GM10248 (cell line): ENCODE results near the gene JAG1.
A peak's percentile ranks its signal among the peaks of the same experiment; 100 is the strongest.

Experiments
- CTCF ChIA-PET: fragments of 300-600 bp; sonication (Branson Sonifier 250); formaldehyde crosslinking; extraction: SDS; loops from one replicate; lab custom pipeline; 2021; ENCODE audit warnings: antibody characterized with exemption; lab: Yijun Ruan, JAX
- POLR2A ChIA-PET: fragments of 350-650 bp; sonication (Branson Sonifier 250); formaldehyde crosslinking; extraction: SDS; loops from one replicate; lab custom pipeline; 2020; ENCODE audit warnings: antibody characterized with exemption; lab: Yijun Ruan, JAX
- DNase-seq: peaks from one replicate; pipeline ENCODE4 v3.0.0; 2012; ENCODE audit errors: extremely low spot score
- CTCF ChIP-seq: IDR thresholded peaks from 2 replicates; pipeline ENCODE4 v1.5.1; 2012; ENCODE audit warnings: mild to moderate bottlenecking, low read depth; ENCODE audit errors: extremely low read depth, missing control alignments, control extremely low read depth

JAG1 gene

GRCh38 chr20:10658876-10659632 is 14.7 kb downstream of the JAG1 start:
- ChIA-PET POLR2A (interaction anchor here (0.7 to 1.3 kb wide), 2 partner anchors 9 to 609 kb away, joined by 3 to 10 read pairs; no protein-coding TSS in a partner anchor), CTCF (interaction anchor here (1.5 to 10.7 kb wide), 2 partner anchors 9 to 13 kb away, joined by 3 to 73 read pairs; partner anchors contain the start of gene JAG1)
- TF ChIP-seq CTCF: no peak
- DNase-seq: no peak

GRCh38 chr20:10658051-10658823 is 15.6 kb downstream of the JAG1 start:
- no peak for TF ChIP-seq CTCF
- CTCF ChIA-PET: interaction anchor here (10.7 kb wide), 1 partner anchor 13 kb away, joined by 73 read pairs; the partner anchor contains the start of gene JAG1
- POLR2A ChIA-PET: interaction anchor here (1.1 kb wide), 1 partner anchor 9 kb away, joined by 3 read pairs; no protein-coding TSS in a partner anchor

GRCh38 chr20:10657453-10657852 is 16.3 kb downstream of the JAG1 start:
- no peak for TF ChIP-seq CTCF
- ChIA-PET CTCF (interaction anchor here (10.7 kb wide), 1 partner anchor 14 kb away, joined by 73 read pairs; the partner anchor contains the start of gene JAG1), POLR2A (interaction anchor here (0.7 to 1.1 kb wide), 2 partner anchors 8 to 10 kb away, joined by 3 read pairs; no protein-coding TSS in a partner anchor)
- no peak for DNase-seq

More at GRCh38 chr20:10658051-10658823, 15.6 kb downstream of the JAG1 start:
- DNase-seq: no peak

GRCh38 chr20:10655720-10656669 is 17.8 kb downstream of the JAG1 start:
- DNase-seq: no peak
- ChIA-PET POLR2A (no interaction called here), CTCF (interaction anchor here (1.0 to 10.7 kb wide), 4 partner anchors 11 to 550 kb away, joined by 3 to 73 read pairs (median 4); partner anchors contain the start of gene JAG1)
- TF ChIP-seq CTCF: no peak

- no peak for TF ChIP-seq CTCF
- DNase-seq: peak; percentile 53
- CTCF ChIA-PET: interaction anchor here (2.1 to 10.7 kb wide), 2 partner anchors 9 to 17 kb away, joined by 5 to 73 read pairs; partner anchors contain the start of gene JAG1
- POLR2A ChIA-PET: no interaction called here
These were observed 19.2 kb downstream of the JAG1 start for GRCh38 chr20:10654630-10655029.
